HG03378 (cell line): ENCODE results near the gene CABP2.

Experiments used
- ATAC-seq: cut with Tn5 transposase; IDR thresholded peaks from one replicate; pipeline ENCODE4 v1.9.1; 2021; ENCODE audit warnings: mild to moderate bottlenecking, moderate library complexity; ENCODE audit not compliant: unreplicated experiment

Gene CABP2

GRCh38 chr11:67508486-67509121, 14.6 kb downstream of the CABP2 start:
- ATAC-seq: peak; percentile 34

GRCh38 chr11:67507864-67508485, 15.3 kb downstream of the CABP2 start, which contains the start of gene CDK2AP2:
CDK2AP2 (minus strand) TSS chr11:67508162; CDS start chr11:67508082, 80 bp downstream.
- ATAC-seq: peak; percentile 66

- ATAC-seq: no peak
These were observed 15.9 kb downstream of the CABP2 start for GRCh38 chr11:67507242-67507863.

GRCh38 chr11:67506426-67507051, 16.7 kb downstream of the CABP2 start:
- no peak for ATAC-seq

DNA sequence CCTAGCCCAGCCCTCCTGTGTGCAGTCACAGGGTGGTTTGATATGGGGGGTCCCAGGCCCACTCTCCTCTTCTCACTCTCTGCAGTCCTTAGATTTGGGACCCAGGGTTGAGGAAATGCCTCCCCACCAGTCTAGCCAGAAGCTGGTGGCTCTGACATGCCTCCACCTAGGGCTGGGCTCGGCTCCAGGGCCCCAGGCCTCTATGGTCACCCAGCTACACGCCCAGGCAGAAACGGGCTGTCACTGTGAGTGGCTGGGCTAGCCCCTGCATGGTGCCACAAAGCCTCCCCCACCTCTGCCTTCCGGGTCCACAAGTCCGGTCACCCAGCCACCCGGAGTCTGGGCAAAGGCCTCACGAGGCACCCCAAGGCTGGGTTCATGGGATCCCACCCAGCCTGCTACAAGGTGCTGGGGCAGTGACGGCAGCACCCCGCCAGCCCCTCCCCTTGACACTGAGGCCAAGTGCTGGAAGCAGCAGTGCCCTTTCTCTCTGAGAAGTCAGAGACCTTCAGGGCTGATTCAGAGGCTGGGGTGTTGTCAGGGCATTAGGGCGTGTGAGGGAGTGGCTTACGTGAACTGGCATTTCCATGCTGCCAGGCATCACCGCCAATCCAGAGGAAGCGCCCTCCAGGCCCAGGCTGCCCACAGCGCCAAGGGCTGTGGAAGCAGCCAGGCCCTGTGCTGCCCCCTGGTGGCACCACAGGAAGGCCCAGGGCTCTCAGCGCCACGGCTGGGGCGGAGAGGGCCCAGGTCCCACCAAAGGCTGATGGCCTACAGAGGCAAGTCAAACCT, 17.4 kb downstream of the CABP2 start:
- ATAC-seq: no peak

DNA sequence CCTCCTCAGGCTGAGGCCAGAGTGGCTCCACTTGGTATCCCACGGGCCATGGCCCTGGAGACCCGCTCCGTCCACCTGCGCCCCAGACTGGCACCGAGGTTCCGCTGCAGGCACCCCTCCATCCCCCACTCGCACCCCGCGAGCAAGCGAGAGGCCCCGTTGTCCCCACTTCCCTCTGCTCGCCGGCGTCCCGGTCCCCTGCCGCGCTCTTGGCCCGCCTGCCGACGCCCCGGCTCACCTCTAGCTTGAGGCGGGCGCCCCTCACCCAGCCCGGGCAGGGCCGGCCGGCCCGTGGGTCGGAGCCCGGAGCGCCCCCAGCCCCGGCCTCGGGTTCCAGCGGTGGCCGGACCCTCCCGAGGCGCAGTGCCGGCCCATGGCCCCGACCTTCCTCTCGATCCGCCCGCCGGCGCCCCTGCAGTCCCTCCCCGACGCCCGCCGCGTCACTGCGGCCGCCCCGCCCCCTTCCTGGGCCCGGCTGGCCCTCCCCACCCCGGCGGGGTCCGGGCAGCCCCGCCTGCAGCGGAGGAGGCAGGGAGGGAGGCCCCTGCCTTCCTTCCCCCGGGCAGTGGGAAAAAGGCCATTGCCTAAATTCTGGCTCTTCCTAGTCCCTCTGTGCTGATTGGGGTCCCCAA, 18.2 kb downstream of the CABP2 start, which contains the start of gene PITPNM1:
TSS of gene PITPNM1 (minus strand) at position 414 of the 632 bp plus-strand sequence. CDS start 1,183 bp downstream, outside the sequence.
- ATAC-seq: no peak

DNA sequence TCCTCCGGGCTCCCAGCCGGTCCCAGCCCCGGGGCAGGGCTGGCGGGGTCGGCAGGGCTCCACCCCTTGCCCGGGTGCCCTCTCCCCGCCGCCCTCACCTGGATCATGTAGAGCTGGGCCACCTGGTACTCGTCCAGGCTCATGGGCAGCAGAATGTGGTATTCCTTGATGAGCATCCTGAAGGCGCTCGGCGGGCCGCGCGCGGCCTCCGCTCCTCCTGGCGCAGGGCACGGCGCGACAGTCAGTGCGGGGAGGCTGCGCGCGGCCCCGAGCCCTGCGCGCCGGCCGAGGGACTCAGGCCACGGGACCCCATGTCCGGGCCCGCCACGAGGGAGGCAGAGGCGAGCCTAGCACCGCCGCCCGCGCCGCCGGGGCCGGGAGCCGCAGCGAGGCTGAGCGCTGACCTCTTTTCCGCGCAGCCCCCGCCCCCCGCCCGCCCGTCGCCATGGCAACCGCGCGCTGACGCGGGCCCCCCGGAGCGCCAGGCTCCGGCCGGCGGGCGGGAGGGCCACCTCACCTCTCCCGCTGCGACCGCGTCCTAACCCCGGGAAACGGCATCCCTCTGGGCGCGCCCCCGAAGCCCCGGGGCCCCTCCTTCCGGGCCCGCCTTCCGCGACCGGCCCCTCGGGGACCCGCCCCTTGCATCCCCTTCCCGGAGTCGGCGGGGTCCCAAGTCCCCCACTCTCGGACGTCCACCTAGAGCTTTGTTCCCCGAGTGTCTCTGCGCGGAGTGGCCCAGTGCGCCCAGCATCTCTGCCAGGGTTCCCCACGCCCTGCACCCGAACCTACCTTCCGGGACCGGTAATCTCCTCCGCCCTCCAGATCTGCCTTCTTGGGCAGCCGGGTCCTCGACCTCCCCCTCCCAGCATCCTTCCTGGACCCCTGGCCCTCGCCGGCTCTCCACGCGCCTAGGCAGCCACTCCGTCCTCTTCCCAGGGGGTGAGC, 19.0 kb downstream of the CABP2 start:
- no peak for ATAC-seq

GRCh38 chr11:67503119-67504004, 19.9 kb downstream of the CABP2 start:
- no peak for ATAC-seq

- no peak for ATAC-seq
These were observed 20.8 kb downstream of the CABP2 start for GRCh38 chr11:67502328-67502979.

- no peak for ATAC-seq
These were observed 21.4 kb downstream of the CABP2 start for GRCh38 chr11:67501854-67502253.

GRCh38 chr11:67500831-67501715, 22.2 kb downstream of the CABP2 start:
- ATAC-seq: no peak

- ATAC-seq: no peak
These were observed 22.8 kb downstream of the CABP2 start for GRCh38 chr11:67500484-67500821.

DNA sequence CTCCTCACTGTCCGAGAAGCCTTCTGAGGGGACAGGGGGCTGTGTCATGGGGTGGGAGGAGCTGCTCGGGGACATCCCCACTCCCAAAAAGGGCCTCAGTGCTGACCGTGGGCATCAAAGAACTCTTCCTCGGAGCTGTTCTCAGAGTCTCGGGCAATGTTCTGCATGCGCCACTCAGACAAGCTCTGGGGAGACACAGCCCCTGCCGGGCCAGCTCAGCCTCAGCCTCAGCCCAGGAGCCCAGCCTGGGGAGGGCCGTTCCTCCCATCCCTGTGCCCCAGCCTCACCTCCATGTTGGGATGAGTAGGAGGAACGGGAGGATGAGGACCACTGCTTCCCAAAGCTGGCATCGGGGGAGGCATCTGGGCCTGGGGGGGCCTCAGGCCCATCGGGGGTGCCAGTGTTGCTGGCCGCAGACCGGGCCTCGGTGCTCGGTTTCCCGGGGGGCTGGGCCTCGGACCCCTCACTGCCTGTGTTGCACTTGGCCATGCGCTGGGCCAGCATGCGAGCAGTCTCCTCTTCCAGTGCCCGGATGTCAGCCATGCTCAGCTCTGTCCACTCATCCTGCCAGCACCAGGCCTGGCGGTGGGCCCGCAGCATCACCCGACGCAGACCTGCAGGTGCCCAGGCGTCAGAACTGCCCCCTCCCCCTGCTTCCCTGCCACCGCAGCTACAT, 23.3 kb downstream of the CABP2 start:
- no peak for ATAC-seq

DNA sequence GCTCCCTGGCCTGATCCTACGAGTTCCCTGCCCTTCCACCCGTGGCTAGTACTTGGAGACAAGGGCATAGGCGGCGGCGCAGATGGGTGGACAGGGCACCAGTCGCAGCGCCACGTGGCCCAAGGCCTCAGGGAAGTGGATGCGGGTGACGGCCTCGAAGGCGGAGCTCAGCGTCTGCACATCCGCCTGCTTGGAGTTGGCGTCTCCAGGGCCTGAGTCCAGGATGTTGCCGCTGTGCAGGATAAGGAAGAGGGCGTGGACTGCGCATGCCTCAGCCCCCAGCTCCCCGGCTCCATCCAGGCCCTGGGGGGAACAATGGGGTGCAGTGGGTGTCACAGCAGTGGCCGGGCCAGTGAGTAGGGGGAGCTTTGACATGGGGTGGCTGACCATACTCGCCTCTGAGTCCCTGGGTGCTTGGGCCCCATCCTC, 24.7 kb downstream of the CABP2 start:
- ATAC-seq: no peak

DNA sequence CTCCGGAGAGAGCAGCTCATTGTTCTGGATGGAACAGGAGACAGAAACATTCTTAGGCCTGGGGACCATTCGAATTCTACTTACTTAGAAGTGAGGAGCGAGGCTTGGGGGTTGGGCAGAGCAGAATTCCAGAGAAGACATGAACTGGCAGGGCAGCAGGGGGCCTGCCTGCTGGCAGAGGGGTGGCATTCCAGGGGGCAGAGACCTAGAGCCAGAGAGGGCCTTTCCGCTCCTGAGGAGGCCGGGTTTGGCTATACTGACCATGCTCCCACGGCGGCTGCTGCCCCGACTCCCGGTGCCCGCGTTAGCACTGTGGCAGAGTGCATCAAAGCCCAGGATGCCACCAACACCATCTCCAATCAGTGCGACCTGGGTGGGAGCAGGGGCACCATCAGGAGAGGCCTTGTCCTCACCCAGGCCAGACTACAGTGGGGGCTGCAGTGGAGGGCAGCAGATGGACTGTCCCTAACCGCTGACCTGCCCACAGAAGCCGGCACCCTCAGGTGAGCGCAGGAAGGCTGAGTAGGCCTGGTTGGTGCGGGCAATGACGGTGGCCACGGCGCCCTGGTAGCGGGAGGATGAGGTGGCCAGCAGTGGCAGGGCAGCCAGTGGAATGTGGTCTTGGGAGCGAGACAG, 25.5 kb downstream of the CABP2 start:
- no peak for ATAC-seq

- ATAC-seq: no peak
These were observed 27.1 kb downstream of the CABP2 start for GRCh38 chr11:67496113-67496512.
